NCI-H526 treated with DMSO at 0.1 percent for 48 hours (cell line): Measurements from ENCODE around the gene SCYGR2.
"Not testable (repeated sequence)": the region's sequence is repeated elsewhere in the genome, so short reads cannot be mapped to it uniquely, and the experiment has no call there.

Experiments
- DNase-seq: peaks from one replicate; lab custom pipeline; 2025; lab: John Stamatoyannopoulos, UW

The SCYGR2 gene

GRCh38 chr2:227598835-227599503, at the start of gene SCYGR2:
TSS of gene SCYGR2 (plus strand) at chr2:227598893. CDS start at chr2:227598893, 0 bp downstream.
- DNase-seq, result not testable (repeated sequence)

- no peak for DNase-seq
Measured at GRCh38 chr2:227551836-227552235, 46.9 kb upstream of the SCYGR2 start.

GRCh38 chr2:227562581-227562980, 36.1 kb upstream of the SCYGR2 start:
- DNase-seq, result no peak

- no peak for DNase-seq
Measured at GRCh38 chr2:227565080-227565479, 33.6 kb upstream of the SCYGR2 start.

GRCh38 chr2:227566012-227566411, 32.7 kb upstream of the SCYGR2 start:
- DNase-seq, result no peak

- DNase-seq, result no peak
Measured at GRCh38 chr2:227568852-227569169, 29.9 kb upstream of the SCYGR2 start.

GRCh38 chr2:227570615-227571014, 28.1 kb upstream of the SCYGR2 start:
- no peak for DNase-seq

- no peak for DNase-seq
Measured at GRCh38 chr2:227576110-227576509, 22.6 kb upstream of the SCYGR2 start.

GRCh38 chr2:227576812-227577211, 21.9 kb upstream of the SCYGR2 start:
- DNase-seq, result no peak

GRCh38 chr2:227577555-227577954, 21.1 kb upstream of the SCYGR2 start:
- no peak for DNase-seq

- DNase-seq, result no peak
Measured at GRCh38 chr2:227578642-227579041, 20.1 kb upstream of the SCYGR2 start.

- no peak for DNase-seq
Measured at GRCh38 chr2:227579791-227580190, 18.9 kb upstream of the SCYGR2 start.

- no peak for DNase-seq
Measured at GRCh38 chr2:227582369-227582768, 16.3 kb upstream of the SCYGR2 start.

GRCh38 chr2:227592694-227593387, 5.9 kb upstream of the SCYGR2 start:
- no peak for DNase-seq

GRCh38 chr2:227595797-227596196, 2.9 kb upstream of the SCYGR2 start:
- no peak for DNase-seq

- no peak for DNase-seq
Measured at GRCh38 chr2:227597036-227597435, 1.7 kb upstream of the SCYGR2 start.

- no peak for DNase-seq
Measured at GRCh38 chr2:227597998-227598397, 695 bp upstream of the SCYGR2 start.

- DNase-seq, result no peak
Measured at GRCh38 chr2:227602358-227602757, 3.7 kb downstream of the SCYGR2 start.

GRCh38 chr2:227606476-227606875, 7.8 kb downstream of the SCYGR2 start:
- no peak for DNase-seq

- DNase-seq, result no peak
Measured at GRCh38 chr2:227607941-227608340, 9.2 kb downstream of the SCYGR2 start.

GRCh38 chr2:227608561-227609338, 10.1 kb downstream of the SCYGR2 start:
- no peak for DNase-seq

- DNase-seq, result no peak
Measured at GRCh38 chr2:227610123-227610522, 11.4 kb downstream of the SCYGR2 start.
